22Rv1 (cell line): ENCODE results near the gene TTC7B.

Experiments
- H3K27ac ChIP-seq: fragments of 450-650 bp; 2 replicates; pipeline ENCODE4 v1.5.1; 2017
- ZFX ChIP-seq: fragments of 450-650 bp; IDR thresholded peaks from 2 replicates; pipeline ENCODE4 v1.6.1; 2017; ENCODE audit warnings: antibody characterized with exemption, borderline replicate concordance
- TF ChIP-seq, protein P1 (sequence below): fragments of 450-650 bp; IDR thresholded peaks from 2 replicates; pipeline ENCODE4 v1.5.1; 2017; ENCODE audit warnings: mild to moderate bottlenecking

TTC7B gene

GRCh38 chr14:90747909-90748308 is 68.3 kb downstream of the TTC7B start:
- H3K27ac ChIP-seq, result no peak overlapping the region
- TF ChIP-seq ZFX, result no peak
- TF ChIP-seq, protein P1, sequence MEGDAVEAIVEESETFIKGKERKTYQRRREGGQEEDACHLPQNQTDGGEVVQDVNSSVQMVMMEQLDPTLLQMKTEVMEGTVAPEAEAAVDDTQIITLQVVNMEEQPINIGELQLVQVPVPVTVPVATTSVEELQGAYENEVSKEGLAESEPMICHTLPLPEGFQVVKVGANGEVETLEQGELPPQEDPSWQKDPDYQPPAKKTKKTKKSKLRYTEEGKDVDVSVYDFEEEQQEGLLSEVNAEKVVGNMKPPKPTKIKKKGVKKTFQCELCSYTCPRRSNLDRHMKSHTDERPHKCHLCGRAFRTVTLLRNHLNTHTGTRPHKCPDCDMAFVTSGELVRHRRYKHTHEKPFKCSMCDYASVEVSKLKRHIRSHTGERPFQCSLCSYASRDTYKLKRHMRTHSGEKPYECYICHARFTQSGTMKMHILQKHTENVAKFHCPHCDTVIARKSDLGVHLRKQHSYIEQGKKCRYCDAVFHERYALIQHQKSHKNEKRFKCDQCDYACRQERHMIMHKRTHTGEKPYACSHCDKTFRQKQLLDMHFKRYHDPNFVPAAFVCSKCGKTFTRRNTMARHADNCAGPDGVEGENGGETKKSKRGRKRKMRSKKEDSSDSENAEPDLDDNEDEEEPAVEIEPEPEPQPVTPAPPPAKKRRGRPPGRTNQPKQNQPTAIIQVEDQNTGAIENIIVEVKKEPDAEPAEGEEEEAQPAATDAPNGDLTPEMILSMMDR, result no peak

DNA sequence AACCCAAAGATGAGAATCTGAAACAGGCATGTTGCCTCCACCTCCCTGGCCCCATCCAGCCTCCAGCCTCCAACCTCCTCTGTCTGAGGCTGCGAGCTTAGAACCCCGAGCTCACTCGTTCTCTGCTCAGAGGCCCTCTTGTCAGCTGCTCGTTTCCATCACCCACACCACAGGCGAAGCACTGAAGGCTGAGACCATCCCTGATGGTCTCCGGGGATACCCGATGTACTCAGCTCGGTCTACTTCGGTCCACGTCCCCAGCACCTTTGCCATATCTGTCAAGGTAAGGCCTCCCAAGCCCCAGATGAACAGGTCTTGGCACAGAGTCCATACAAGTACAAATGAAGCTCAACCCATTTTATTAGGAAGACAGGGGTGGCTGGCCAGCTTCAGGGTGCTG is 72.4 kb downstream of the TTC7B start:
- H3K27ac ChIP-seq, result no peak overlapping the region
- TF ChIP-seq, protein P1, result no peak
- no peak for TF ChIP-seq ZFX

DNA sequence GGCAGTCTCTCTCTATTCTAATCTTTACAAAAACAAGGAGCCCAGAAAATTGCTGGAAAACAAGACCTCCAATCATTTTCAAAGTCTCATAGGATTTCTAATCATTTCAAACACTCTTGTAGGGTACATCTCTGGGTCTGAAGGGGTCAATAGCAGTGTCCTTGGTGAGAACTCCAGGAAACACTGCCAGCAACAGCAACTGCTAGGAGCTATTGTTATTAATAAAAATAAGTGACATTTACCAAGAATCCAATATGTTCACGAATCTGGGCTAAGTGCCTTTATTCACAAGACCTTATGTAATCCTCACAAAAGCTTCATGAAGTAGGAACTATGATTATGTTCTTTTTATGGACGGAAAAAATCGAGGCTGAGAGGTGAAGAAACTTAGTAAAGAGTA is 72.8 kb downstream of the TTC7B start:
- TF ChIP-seq, protein P1, result no peak
- TF ChIP-seq ZFX, result no peak
- H3K27ac ChIP-seq, result no peak overlapping the region

DNA sequence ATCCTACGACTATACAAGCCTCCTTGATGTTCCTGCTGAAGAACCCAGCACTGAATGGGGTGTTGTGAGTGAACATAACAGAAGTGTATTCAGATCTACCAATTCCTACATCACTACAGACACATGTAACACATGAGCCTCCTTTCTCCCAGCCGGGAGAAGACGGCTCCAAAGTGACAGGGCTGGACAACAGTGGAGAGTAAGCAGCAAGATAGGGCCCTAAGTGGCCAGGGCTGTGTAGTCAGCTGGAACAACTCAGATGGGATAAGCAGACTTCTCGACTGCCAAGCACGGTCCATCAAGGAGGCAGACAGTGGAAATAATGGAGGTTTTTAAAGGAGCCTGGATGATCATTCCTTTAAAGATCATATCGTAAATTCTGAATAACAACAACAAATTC is 73.5 kb downstream of the TTC7B start:
- TF ChIP-seq, protein P1, result no peak
- no peak for TF ChIP-seq ZFX
- no peak overlapping the region for H3K27ac ChIP-seq

- no peak overlapping the region for H3K27ac ChIP-seq
- TF ChIP-seq ZFX, result no peak
- TF ChIP-seq, protein P1, result no peak
These were observed 74.0 kb downstream of the TTC7B start for GRCh38 chr14:90742252-90742651.

DNA sequence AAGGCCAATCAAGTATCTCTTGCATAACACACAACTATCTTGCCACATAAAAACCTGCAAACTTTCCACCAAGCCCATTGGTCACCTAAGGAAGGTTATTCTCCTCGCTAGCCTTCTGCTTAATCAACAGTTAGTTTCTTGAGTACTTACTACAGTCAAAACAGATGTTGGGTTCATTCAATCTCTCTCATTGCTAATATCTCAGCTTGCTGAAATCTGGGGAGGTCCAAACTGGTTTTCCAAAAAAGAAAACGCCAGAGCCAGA is 74.6 kb downstream of the TTC7B start:
- H3K27ac ChIP-seq, result no peak overlapping the region
- TF ChIP-seq, protein P1, result no peak
- no peak for TF ChIP-seq ZFX

DNA sequence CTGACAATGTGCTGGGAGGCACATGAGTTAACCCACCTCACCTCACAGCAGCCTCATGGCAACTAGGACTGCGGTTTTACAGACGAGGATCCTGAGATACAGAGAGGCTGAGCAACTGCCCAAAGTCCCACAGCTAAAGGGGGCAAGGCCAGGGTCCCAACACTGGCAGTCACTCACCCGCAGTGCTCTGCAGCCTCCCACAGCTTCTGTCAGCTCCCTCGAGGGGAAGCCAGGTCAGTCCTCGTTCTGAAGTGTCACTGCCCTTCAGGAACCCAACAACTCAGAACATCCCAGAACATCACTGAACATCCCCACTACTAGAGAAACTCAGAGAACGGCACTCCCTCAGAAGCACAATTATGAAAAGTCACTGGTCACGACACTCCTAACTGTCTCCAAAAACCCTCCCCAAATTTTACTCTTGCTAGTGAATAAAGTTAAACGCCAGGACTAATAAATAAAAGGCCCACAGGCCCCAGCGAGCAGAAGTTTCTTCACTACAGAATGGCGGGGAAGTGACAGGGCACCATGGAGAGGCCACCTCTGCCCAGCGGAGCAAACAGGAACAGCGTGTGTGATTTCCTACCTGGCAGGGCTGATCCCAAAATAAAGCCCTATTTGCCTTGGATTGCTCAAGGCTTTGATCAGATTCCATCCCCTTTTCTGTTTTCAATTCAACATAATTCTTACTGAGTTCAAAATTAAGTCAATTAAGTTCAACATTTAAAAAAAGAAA is 75.1 kb downstream of the TTC7B start:
- no peak overlapping the region for H3K27ac ChIP-seq
- TF ChIP-seq ZFX, result no peak
- TF ChIP-seq, protein P1, result no peak
